Psoas muscle (tissue), 8 donors: ENCODE data around the gene INTS15. TPM values are rescaled to one million over a fixed set of nuclear protein-coding genes. Genes with fewer than 3 reads are reported as not detected.

Experiments used
- ATAC-seq, 4 donors: fragments of 200-7000 bp; cut with Tn5 transposase; one replicate each; pipeline ENCODE4 v1.9.1; 2020; ENCODE audit warnings: moderate library complexity in 3 of 4, mild to moderate bottlenecking in 2 of 4
- DNase-seq, 2 donors: peaks; one replicate each; pipeline ENCODE4 v3.0.0-alpha.2; 2020
- H3K27ac ChIP-seq: fragments of 200-600 bp; one replicate; pipeline ENCODE4 v1.8.0; 2022
- H3K27me3 ChIP-seq, 3 donors: fragments of 200-600 bp in 1 of 3; one replicate each; pipeline versions ENCODE4 v1.6.1 to v1.8.0; 2013 to 2022; ENCODE audit warnings: low read length in 2 of 3, mild to moderate bottlenecking in 2 of 3, moderate library complexity in 1 of 3; ENCODE audit not compliant: insufficient read depth in 3 of 3
- H3K36me3 ChIP-seq, 2 donors: fragments of 200-600 bp in 1 of 2; one replicate each; pipeline versions ENCODE4 v1.6.1 to v1.8.0; 2013 to 2022; ENCODE audit warnings: low read depth in 1 of 2, mild to moderate bottlenecking in 1 of 2, moderate library complexity in 1 of 2; ENCODE audit not compliant: insufficient read depth in 1 of 2
- H3K4me1 ChIP-seq: fragments of 200-600 bp; one replicate; pipeline ENCODE4 v1.8.0; 2022
- H3K4me3 ChIP-seq: fragments of 200-600 bp; one replicate; pipeline ENCODE4 v1.8.0; 2022; ENCODE audit warnings: mild to moderate bottlenecking
- H3K9me3 ChIP-seq: fragments of 200-600 bp; one replicate; pipeline ENCODE4 v1.8.0; 2022
- CTCF ChIP-seq: fragments of 200-600 bp; IDR thresholded peaks from one replicate; pipeline ENCODE4 v1.8.0; 2022; ENCODE audit warnings: antibody characterized with exemption
- WGBS, 3 donors: extraction: QIAGEN DNeasy Blood & Tissue Kit; methylation state at CpG; one replicate each; pipeline versions ENCODE4 v1.1.6 to v1.1.7; 2013; 5-methylcytosine and 5-hydroxymethylcytosine counted together
- intact Hi-C, 2 donors: fragments of 100-400 bp; cut with DNase I; formaldehyde crosslinking; loops; one replicate each; pipeline versions ENCODE4 v1.11.0 to v1.14.2; 2022
- polyA plus RNA-seq, 3 donors: library from polyadenylated mRNA; stranded (reverse); fragments of 200-250 nt; gene quantifications; one replicate each; pipeline ENCODE4 v1.2.3, GENCODE V29; 2013
- total RNA-seq, 4 donors: library from RNA; stranded (reverse); fragmentation: NEBNext Ultra II Directional in 2 of 4; extraction: Animal tissue kit (Norgen Biotek cat#: 25700) in 2 of 4; gene quantifications; one replicate each; pipeline versions ENCODE4 v1.2.1 to v1.2.4, GENCODE V29; 2021 to 2023
- donor health status: healthy with polysubstance abuse.
- donor health status: DM: no; HTN: no; CAD: no; lungs with moderate emphysema.
- donor health status: Bipolar disorder and iron deficiency.
- donor health status: healthy.
- donor health status: DM: yes; HTN: yes; CAD: no.
- donor health status: DM: no; HTN: no; CAD: no.
- donor health status: DM: no; HTN: no; CAD: no.
- donor health status: DM: yes; HTN: yes; CAD: no.

The INTS15 gene
- total and polyA plus RNA-seq, 7 donors, result 14.1 to 46.0 (median 24.0) TPM

- DNase-seq, result no peak
- WGBS, 3 donors, result 86 to 87% (median 87%) methylated on average over 15 of the region's 15 CpGs
- H3K27ac ChIP-seq, result no peak overlapping the region
These were observed 51.6 kb downstream of the INTS15 start for GRCh38 chr7:6641305-6642035.

GRCh38 chr7:6642239-6642839 is 52.5 kb downstream of the INTS15 start:
- H3K36me3 ChIP-seq, result peaks cover 7 to 72% of the 10 kb centered on the region in 2 donors
- no peak overlapping the region for H3K4me3 ChIP-seq
- TF ChIP-seq CTCF, result no peak
- DNase-seq, result no peak
- ATAC-seq, result no peak
- no peaks in the 10 kb centered on the region for H3K27me3 ChIP-seq
- H3K9me3 ChIP-seq, result no peaks in the 10 kb centered on the region
- 90 to 93% (median 92%) methylated on average over 24 of the region's 24 CpGs for WGBS, 3 donors
- H3K27ac ChIP-seq, result no peak overlapping the region
- peaks cover 8% of the 10 kb centered on the region for H3K4me1 ChIP-seq
- intact Hi-C loops, result loop anchor here in 1 of 2 donors (10.0 kb wide), 1 partner anchor 82 kb away; no protein-coding TSS in a partner anchor

More at GRCh38 chr7:6641305-6642035, 51.6 kb downstream of the INTS15 start:
- intact Hi-C loops, result loop anchor here in 1 of 2 donors (10.0 kb wide), 1 partner anchor 83 kb away; no protein-coding TSS in a partner anchor
- peaks cover 9% of the 10 kb centered on the region for H3K4me1 ChIP-seq
- no peaks in the 10 kb centered on the region for H3K9me3 ChIP-seq
- H3K36me3 ChIP-seq, result peaks cover 7 to 66% of the 10 kb centered on the region in 2 donors
- ATAC-seq, result no peak
- no peak for TF ChIP-seq CTCF
- H3K4me3 ChIP-seq, result no peak overlapping the region
- no peaks in the 10 kb centered on the region for H3K27me3 ChIP-seq

GRCh38 chr7:6642861-6643640 is 53.2 kb downstream of the INTS15 start:
- no peak for TF ChIP-seq CTCF
- DNase-seq, result no peak
- H3K36me3 ChIP-seq, result peaks cover 7 to 79% of the 10 kb centered on the region in 2 donors
- H3K9me3 ChIP-seq, result no peaks in the 10 kb centered on the region
- no peak overlapping the region for H3K27ac ChIP-seq
- H3K27me3 ChIP-seq, result no peaks in the 10 kb centered on the region
- WGBS, 3 donors, result 75 to 78% (median 76%) methylated on average over 22 of the region's 22 CpGs
- ATAC-seq, result no peak
- no peak overlapping the region for H3K4me3 ChIP-seq
- peaks cover 7% of the 10 kb centered on the region for H3K4me1 ChIP-seq
- intact Hi-C loops, result loop anchor here in 1 of 2 donors (10.0 kb wide), 1 partner anchor 82 kb away; no protein-coding TSS in a partner anchor

GRCh38 chr7:6643915-6644625 is 54.2 kb downstream of the INTS15 start:
- DNase-seq, result no peak
- 89 to 90% (median 89%) methylated on average over 20 to 21 of the region's 21 CpGs for WGBS, 3 donors
- Histone ChIP-seq H3K36me3 (peaks cover 7 to 86% of the 10 kb centered on the region in 2 donors), H3K4me1 (no peaks in the 10 kb centered on the region), H3K9me3 (no peaks in the 10 kb centered on the region), H3K27ac (no peak overlapping the region), H3K27me3 (no peaks in the 10 kb centered on the region), H3K4me3 (no peak overlapping the region)
- intact Hi-C loops, result loop anchor here in 1 of 2 donors (10.0 kb wide), 1 partner anchor 81 kb away; no protein-coding TSS in a partner anchor
- ATAC-seq, result no peak
- TF ChIP-seq CTCF, result no peak
